Pancreas (tissue), 10 donors: Measurements from ENCODE around the gene RAD51C. TPM values are rescaled to one million over a fixed set of nuclear protein-coding genes. Genes with fewer than 3 reads are reported as not detected.

Experiments used
- ATAC-seq, 4 donors: fragments of 200-7000 bp; cut with Tn5 transposase; one replicate each; pipeline versions ENCODE4 v1.8.0 to v1.9.1; 2020; ENCODE audit warnings: mild to moderate bottlenecking in 4 of 4, moderate library complexity in 4 of 4
- DNase-seq, 6 donors: peaks; one replicate each; pipeline ENCODE4 v3.0.0-alpha.2; 2020
- FAIRE-seq: peaks from 2 replicates; lab custom pipeline; 2012; peaks lifted over from hg19 to GRCh38; lab: Jason Lieb, UNC
- H3K27ac ChIP-seq, 4 donors: fragments of 200-600 bp; sonication (generic); 1 replicate in 3 of 4; 2 replicates in 1 of 4; pipeline versions ENCODE4 v1.5.0 to v1.8.0; 2020
- H3K27me3 ChIP-seq, 4 donors: fragments of 200-600 bp; one replicate each; pipeline ENCODE4 v1.8.0; 2021
- H3K36me3 ChIP-seq, 3 donors: fragments of 200-600 bp; sonication (generic) in 1 of 3; one replicate each; pipeline versions ENCODE4 v1.5.0 to v1.8.0; 2020 to 2021
- H3K4me1 ChIP-seq, 3 donors: fragments of 200-600 bp; one replicate each; pipeline ENCODE4 v1.8.0; 2021
- H3K4me3 ChIP-seq, 4 donors: fragments of 200-600 bp; sonication (generic) in 2 of 4; one replicate each; pipeline versions ENCODE4 v1.5.0 to v1.8.0; 2020 to 2021
- H3K9me3 ChIP-seq, 4 donors: fragments of 200-600 bp; one replicate each; pipeline ENCODE4 v1.8.0; 2021
- CTCF ChIP-seq, 4 donors: fragments of 200-600 bp; sonication (generic) in 3 of 4; IDR thresholded peaks; one replicate each; pipeline versions ENCODE4 v1.5.0 to v1.8.0; 2021; ENCODE audit warnings: antibody characterized with exemption in 4 of 4
- WGBS, 2 donors: extraction: QIAGEN DNeasy Blood & Tissue Kit; methylation state at CpG; one replicate each; pipeline ENCODE4 v1.1.7; 2013; 5-methylcytosine and 5-hydroxymethylcytosine counted together
- intact Hi-C, 3 donors: fragments of 100-400 bp; cut with DNase I; formaldehyde crosslinking; loops; one replicate each; pipeline versions ENCODE4 v1.11.1 to v1.14.2; 2022
- polyA plus RNA-seq, 2 donors: library from polyadenylated mRNA; stranded (reverse); fragments of 200-250 nt; gene quantifications; one replicate each; pipeline ENCODE4 v1.2.3, GENCODE V29; 2013
- total RNA-seq, 6 donors: library from RNA; stranded (reverse); fragmentation: NEBNext Ultra II Directional in 4 of 6; extraction: Animal tissue kit (Norgen Biotek cat#: 25700) in 4 of 6; gene quantifications; one replicate each; pipeline versions ENCODE4 v1.2.1 to v1.2.4, GENCODE V29; 2021 to 2023
- donor health status: healthy with polysubstance abuse.
- donor health status: DM: no; HTN: no; CAD: no; lungs with moderate emphysema.
- donor health status: DM: no; HTN: no; CAD: no.
- donor health status: control.
- donor health status: control.
- donor health status: Bipolar disorder and iron deficiency.
- donor health status: DM: yes; HTN: yes; CAD: no.
- donor health status: DM: no; HTN: no; CAD: no.
- donor health status: DM: no; HTN: no; CAD: no.
- donor health status: DM: yes; HTN: yes; CAD: no.

Gene RAD51C
- total and polyA plus RNA-seq, 8 donors: 3.7 to 12.8 (median 8.3) TPM

GRCh38 chr17:58756246-58757161, 64.1 kb downstream of the RAD51C start:
- Histone ChIP-seq H3K4me1 (peaks cover 0 to 8% (median 6%) of the 10 kb centered on the region in 3 donors), H3K9me3 (no peaks in the 10 kb centered on the region), H3K4me3 (peak overlapping the region; percentile 28 to 61 (median 46)), H3K36me3 (no peaks in the 10 kb centered on the region), H3K27me3 (peaks cover 0 to 41% (median 14%) of the 10 kb centered on the region in 4 donors), H3K27ac (no peak overlapping the region)
- FAIRE-seq (no peak), DNase-seq (peak in 2 of 6 donors; percentile 14 to 38), ATAC-seq (peak; percentile 21 to 62 (median 52))
- intact Hi-C loops: no loop called here
- WGBS, 2 donors: 1 to 2% methylated on average over 49 to 72 of the region's 72 CpGs
- no peak for TF ChIP-seq CTCF (IDR thresholded peaks at IDR 0.05)

GRCh38 chr17:58757162-58757613, 64.8 kb downstream of the RAD51C start:
- Histone ChIP-seq H3K4me1 (peaks cover 0 to 8% (median 6%) of the 10 kb centered on the region in 3 donors), H3K9me3 (no peaks in the 10 kb centered on the region), H3K4me3 (peak overlapping the region in 1 of 4 donors; percentile 61), H3K27me3 (peaks cover 0 to 41% (median 14%) of the 10 kb centered on the region in 4 donors), H3K27ac (no peak overlapping the region), H3K36me3 (no peaks in the 10 kb centered on the region)
- intact Hi-C loops: no loop called here
- DNase-seq (no peak), FAIRE-seq (no peak), ATAC-seq (no peak)
- WGBS, 2 donors: 55 to 59% methylated on average over 5 of the region's 5 CpGs
- TF ChIP-seq CTCF (IDR thresholded peaks at IDR 0.05): no peak

GRCh38 chr17:58758890-58759289, 66.5 kb downstream of the RAD51C start:
- Histone ChIP-seq H3K4me3 (no peak overlapping the region), H3K27me3 (peaks cover 0 to 41% (median 14%) of the 10 kb centered on the region in 4 donors), H3K4me1 (peaks cover 0 to 8% (median 6%) of the 10 kb centered on the region in 3 donors), H3K9me3 (no peaks in the 10 kb centered on the region), H3K36me3 (no peaks in the 10 kb centered on the region), H3K27ac (no peak overlapping the region)
- no peak for FAIRE-seq
- intact Hi-C loops: no loop called here
- whole genome bisulfite sequencing, 2 donors: 71 to 83% methylated on average over 8 of the region's 8 CpGs
- ATAC-seq: no peak
- no peak for TF ChIP-seq CTCF (IDR thresholded peaks at IDR 0.05)
- DNase-seq: no peak

- Histone ChIP-seq H3K4me1 (peaks cover 0 to 8% (median 6%) of the 10 kb centered on the region in 3 donors), H3K27ac (no peak overlapping the region), H3K4me3 (no peak overlapping the region), H3K27me3 (peaks cover 0 to 41% (median 14%) of the 10 kb centered on the region in 4 donors), H3K9me3 (no peaks in the 10 kb centered on the region), H3K36me3 (no peaks in the 10 kb centered on the region)
- FAIRE-seq: no peak
- no peak for ATAC-seq
- intact Hi-C loops: no loop called here
- DNase-seq: no peak
- TF ChIP-seq CTCF (IDR thresholded peaks at IDR 0.05): no peak
- 48 to 56% methylated on average over 2 of the region's 2 CpGs for WGBS, 2 donors
Measured at GRCh38 chr17:58759522-58759921, 67.1 kb downstream of the RAD51C start.
